HuH-7.5 (cell line): ENCODE data around the gene AP1S2.
"Not testable (repeated sequence)": the region's sequence is repeated elsewhere in the genome, so short reads cannot be mapped to it uniquely, and the experiment has no call there.

Experiments used
- DNase-seq: peaks from one replicate; pipeline ENCODE4 v3.0.0; 2011; ENCODE audit warnings: low spot score

AP1S2 gene

DNA sequence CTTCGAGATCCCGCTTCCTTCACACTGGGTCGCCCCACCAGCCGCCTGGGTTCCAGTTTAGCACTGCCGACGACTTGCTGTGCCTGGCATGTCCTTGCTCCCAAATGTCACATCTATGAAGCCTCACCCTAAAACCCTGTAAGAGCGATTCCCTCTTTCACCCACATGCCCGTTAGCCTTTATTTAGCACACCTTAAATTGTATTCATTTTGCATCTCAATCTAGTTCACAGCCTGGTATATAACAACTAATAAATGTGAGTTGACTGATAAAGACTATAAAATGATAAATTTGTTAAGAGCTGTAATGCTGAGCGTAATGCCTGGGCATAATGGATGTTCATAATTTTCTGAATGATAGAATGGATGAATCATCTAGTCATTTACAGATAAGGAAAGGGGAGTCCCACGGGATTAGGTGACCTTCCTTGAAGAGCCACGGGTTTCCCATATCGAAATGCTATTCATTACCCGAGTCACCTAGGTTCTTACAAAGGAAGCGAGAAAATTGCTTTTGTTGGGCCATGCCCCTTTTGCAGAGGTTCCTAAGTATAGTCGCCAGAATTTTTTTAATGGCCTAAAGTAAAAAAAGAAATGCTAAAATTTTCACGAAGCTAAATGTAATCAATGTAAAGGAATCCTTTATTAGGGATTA, 1.1 kb upstream of the AP1S2 start:
- DNase-seq = no peak

- DNase-seq = peak; percentile 29
Observed at GRCh38 chrX:15854080-15854655, 445 bp downstream of the AP1S2 start.

DNA sequence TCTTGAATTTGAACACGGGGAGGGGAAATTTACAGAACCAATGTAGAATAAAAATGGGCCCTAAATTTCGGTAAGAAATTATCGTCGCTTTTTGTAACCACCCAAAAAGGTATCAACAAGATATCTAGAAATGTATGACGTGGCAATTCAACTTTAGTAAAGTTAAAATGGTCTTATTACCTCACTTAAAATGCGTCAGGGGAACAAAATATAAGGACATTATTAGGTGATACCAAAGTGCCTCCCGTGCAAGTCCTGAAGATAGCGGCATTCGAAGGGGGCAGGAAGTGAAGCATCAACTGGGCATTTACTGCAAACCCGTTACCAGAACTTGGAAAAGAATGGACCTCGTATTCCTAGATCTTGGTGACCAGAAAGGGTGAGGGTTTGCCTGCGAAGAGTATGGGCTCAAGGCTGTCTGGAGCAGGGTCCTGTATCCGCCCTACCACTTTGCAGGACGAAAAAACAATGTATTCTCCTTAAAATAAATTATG, 980 bp downstream of the AP1S2 start:
- no peak for DNase-seq

DNA sequence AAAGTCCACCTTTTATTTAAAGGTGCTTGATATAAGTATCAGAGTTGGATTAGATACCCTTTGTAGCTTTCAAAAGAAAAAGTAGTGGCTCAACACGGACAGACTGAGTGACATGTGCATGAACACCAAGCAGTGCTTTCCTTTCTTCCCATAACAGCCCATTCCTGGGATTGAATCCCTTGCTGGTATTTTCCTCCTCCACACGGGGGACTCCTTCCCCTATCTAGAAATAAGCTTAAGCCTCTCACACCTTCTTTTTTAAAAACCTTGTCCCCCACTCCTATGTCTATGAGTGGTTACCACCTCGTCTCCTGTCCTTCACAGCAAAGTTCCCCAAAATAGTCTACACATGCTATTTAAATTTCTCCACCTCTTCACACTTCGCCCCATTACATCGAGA, 5.1 kb downstream of the AP1S2 start:
- DNase-seq = no peak

GRCh38 chrX:15848576-15848975, 6.0 kb downstream of the AP1S2 start:
- DNase-seq = no peak

- no peak for DNase-seq
Observed at GRCh38 chrX:15843960-15844359, 10.7 kb downstream of the AP1S2 start.

GRCh38 chrX:15841853-15842516, 12.6 kb downstream of the AP1S2 start:
- DNase-seq = no peak

GRCh38 chrX:15838017-15838416, 16.6 kb downstream of the AP1S2 start:
- DNase-seq = no peak

DNA sequence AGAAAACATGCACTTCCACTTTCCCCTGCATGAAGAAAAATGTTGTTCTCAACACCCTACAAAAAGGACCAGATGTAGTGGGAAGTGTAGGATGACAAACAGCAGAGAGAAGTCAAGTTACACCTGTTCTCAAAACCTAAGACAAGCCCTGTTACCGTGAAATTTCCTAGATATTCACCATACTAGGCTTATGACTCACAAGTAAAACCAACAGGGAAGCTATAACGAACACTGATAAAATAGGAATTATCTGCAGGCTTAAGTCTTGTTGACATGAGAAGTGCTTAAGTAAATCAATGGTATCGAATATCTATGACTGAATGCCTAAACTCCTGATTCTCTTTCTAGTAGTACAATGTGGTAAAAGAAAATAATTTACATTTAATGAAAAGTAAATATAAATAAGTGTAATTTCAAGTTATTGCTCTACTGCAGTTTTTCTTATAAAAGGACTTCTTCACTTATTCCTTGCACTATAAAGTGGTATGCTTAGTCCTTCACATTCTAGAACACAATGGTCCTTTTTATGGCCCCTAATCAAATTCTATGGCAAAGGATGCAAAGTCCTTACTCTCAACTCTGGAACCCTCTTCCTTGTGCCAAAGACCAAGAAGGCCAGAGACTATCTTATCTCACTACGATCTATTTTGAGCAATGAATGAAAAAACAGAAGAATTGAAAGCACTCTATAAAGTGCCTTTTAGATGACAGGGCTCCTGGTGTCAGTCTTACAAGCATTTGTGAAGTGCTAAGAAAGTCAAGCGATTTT, 19.6 kb downstream of the AP1S2 start:
- no peak for DNase-seq

- no peak for DNase-seq
Observed at GRCh38 chrX:15834053-15834452, 20.6 kb downstream of the AP1S2 start.

GRCh38 chrX:15831347-15831746, 23.3 kb downstream of the AP1S2 start:
- not testable (repeated sequence) for DNase-seq

- DNase-seq = no peak
Observed at GRCh38 chrX:15829217-15829616, 25.4 kb downstream of the AP1S2 start.

- DNase-seq = no peak
Observed at GRCh38 chrX:15825936-15826335, 28.7 kb downstream of the AP1S2 start.

GRCh38 chrX:15822922-15823321, 31.7 kb downstream of the AP1S2 start:
- DNase-seq = no peak

DNA sequence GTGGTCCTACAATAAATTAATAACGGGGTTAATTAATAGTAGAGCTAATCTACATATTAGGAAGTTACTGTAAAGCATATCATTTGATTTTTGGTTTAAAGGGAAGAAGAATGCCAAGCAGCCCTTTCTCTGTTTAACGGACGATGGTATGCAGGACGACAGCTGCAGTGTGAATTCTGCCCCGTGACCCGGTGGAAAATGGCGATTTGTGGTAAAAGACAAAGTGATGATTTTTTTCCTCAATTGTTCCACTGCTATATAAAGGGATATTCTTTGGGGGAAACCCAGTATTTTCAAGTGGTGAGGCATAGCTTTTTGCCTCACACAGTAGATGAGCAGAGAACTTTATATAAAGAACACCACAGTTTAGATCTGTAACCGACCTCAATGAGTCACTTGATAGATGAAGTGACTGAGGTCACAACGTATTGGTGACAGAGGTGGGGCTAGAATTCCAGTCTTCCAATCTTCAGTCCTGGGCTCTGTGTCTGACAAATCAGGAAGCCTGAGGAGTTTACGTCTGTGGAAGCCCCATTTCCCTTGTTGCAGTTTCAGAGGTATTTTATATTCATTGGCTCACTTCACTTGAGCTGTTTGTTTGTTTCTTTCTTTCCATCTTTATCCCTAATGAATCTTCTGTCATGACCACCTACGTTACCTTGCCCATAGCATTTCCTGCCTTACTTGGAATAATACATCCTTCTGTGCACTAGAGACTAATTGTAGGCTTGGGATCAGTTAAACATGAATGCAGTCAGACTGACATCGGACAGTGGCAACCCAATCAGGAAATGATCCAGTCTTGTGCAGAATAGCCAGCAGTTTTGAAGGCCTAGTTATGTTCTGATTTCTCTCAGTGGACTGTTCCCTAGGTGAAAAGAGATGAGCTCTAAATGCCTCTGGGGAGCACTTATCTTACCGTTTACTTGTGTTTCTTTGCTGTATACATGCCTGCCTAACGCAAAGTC, 34.2 kb downstream of the AP1S2 start:
- no peak for DNase-seq

- DNase-seq = no peak
Observed at GRCh38 chrX:15816886-15817285, 37.7 kb downstream of the AP1S2 start.

- no peak for DNase-seq
Observed at GRCh38 chrX:15816438-15816809, 38.2 kb downstream of the AP1S2 start.

DNA sequence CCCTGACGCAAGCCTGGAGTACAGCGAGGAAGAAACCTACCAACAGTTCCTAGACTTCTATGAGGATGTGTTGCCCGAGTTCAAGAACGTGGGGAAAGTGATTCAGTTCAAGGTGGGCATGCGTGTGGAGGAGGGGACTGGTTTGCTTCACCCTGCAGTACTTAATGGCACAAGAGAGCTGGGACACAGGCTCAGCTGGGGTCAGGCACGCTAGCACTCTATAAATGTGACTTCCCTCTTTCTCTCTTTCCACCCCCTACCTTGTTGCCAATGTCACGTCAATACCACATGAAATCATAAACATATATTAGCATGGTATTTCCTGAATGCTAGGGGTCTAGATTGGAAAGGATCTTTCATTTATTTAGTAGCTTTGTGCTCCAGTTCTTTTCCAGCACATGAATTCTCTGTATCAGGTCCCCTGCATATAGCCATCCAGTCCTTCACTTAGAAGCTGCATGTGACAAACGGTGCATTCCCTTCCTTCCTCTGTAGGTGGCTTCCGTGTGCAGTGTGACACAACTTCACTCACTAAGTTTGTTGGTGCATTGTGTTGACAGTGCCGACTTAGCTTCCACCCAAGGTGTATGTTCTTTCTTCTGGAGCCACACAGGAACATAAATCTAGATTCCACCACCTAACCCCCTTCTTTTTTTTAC, 38.7 kb downstream of the AP1S2 start:
- DNase-seq = no peak

DNA sequence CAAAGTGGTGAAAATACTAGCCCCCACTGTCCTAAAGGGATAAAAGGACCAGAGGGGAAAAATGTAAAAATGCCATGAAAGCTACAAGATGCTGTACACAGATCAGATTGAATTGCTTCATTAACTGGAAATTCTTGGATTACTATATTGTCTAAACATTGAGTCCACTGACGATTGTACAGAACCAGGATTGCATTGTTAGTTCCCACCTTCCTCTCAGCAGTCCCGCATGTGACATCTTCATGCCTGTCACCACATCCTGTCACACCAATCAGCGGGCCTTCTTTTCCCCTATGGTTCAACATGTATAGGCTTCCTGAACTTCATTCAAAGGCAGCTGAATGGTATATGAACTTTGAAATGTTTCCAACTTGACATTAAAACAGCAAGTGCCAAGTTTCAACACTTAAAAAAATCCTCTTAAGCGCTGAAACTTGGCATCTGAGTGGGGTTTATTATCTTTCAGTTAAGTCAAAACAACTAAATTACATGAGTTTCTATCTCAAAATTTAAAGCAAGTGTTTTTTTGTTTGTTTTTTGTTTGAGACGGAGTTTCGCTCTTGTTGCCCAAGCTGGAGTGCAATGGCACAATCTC, 39.7 kb downstream of the AP1S2 start:
- DNase-seq = no peak

- no peak for DNase-seq
Observed at GRCh38 chrX:15813416-15813815, 41.2 kb downstream of the AP1S2 start.
